Smooth muscle cell (in vitro differentiated cells): ENCODE data around the gene IMPG1. TPM values are rescaled to one million over a fixed set of nuclear protein-coding genes. Genes with fewer than 3 reads are reported as not detected.

ENCODE experiments used
- DNase-seq: peaks from one replicate; lab custom pipeline; 2025; ENCODE audit not compliant: unreplicated experiment; lab: John Stamatoyannopoulos, UW
- H2AFZ ChIP-seq: fragments of 200-600 bp; sonication (generic); 2 replicates; pipeline ENCODE4 v1.6.0; 2016; ENCODE audit warnings: antibody characterized with exemption, low read depth, mild to moderate bottlenecking
- H3F3A ChIP-seq: fragments of 200-600 bp; sonication (generic); 2 replicates; pipeline ENCODE4 v1.6.0; 2017; ENCODE audit warnings: antibody characterized with exemption, low read depth
- H3K27ac ChIP-seq: fragments of 200-600 bp; sonication (generic); 2 replicates; pipeline ENCODE4 v1.5.1; 2016; ENCODE audit warnings: low read depth, mild to moderate bottlenecking
- H3K27me3 ChIP-seq: fragments of 200-600 bp; sonication (generic); 2 replicates; pipeline ENCODE4 v1.6.1; 2016; ENCODE audit warnings: low read depth, mild to moderate bottlenecking
- H3K36me3 ChIP-seq: fragments of 200-600 bp; sonication (generic); 2 replicates; pipeline ENCODE4 v1.5.1; 2016; ENCODE audit warnings: low read depth
- H3K4me1 ChIP-seq: fragments of 200-600 bp; sonication (generic); 2 replicates; pipeline ENCODE4 v1.5.1; 2016; ENCODE audit warnings: low read depth
- H3K4me2 ChIP-seq: fragments of 200-600 bp; sonication (generic); 2 replicates; pipeline ENCODE4 v1.6.0; 2016; ENCODE audit warnings: mild to moderate bottlenecking
- H3K4me3 ChIP-seq: fragments of 200-600 bp; sonication (generic); 2 replicates; pipeline ENCODE4 v1.5.1; 2016; ENCODE audit warnings: mild to moderate bottlenecking
- H3K79me2 ChIP-seq: fragments of 200-600 bp; sonication (generic); 2 replicates; pipeline ENCODE4 v1.6.0; 2016; ENCODE audit warnings: low read depth, mild to moderate bottlenecking
- H3K9ac ChIP-seq: fragments of 200-600 bp; sonication (generic); 2 replicates; pipeline ENCODE4 v1.6.0; 2016; ENCODE audit warnings: low read depth
- H3K9me3 ChIP-seq: fragments of 200-600 bp; sonication (generic); replicated peaks from 2 replicates; pipeline ENCODE4 v1.5.1; 2016; ENCODE audit warnings: low read depth
- H4K20me1 ChIP-seq: fragments of 200-600 bp; sonication (generic); 2 replicates; pipeline ENCODE4 v1.6.0; 2016; ENCODE audit warnings: low read depth
- WGBS: methylation state at CpG from one replicate; pipeline ENCODE4 v1.1.7; 2016; ENCODE audit warnings: low lambda C conversion rate; 5-methylcytosine and 5-hydroxymethylcytosine counted together
- polyA plus RNA-seq: library from polyadenylated mRNA; unstranded; fragments of >200 nt; fragmentation: Nextera tagmentation; extraction: Ambion mirVana; gene quantifications from 2 replicates; pipeline ENCODE4 v1.2.1, GENCODE V29; 2016
- total RNA-seq: library from RNA; depleted of rRNA; stranded (reverse); fragments of >200 nt; gene quantifications from 2 replicates; pipeline ENCODE4 v1.2.3, GENCODE V29; 2014
- TF ChIP-seq, protein P1 (sequence below): fragments of 200-600 bp; sonication (generic); IDR thresholded peaks from 2 replicates; pipeline ENCODE4 v1.5.1; 2017; ENCODE audit warnings: borderline replicate concordance, mild to moderate bottlenecking, antibody characterized with exemption; ENCODE audit not compliant: insufficient read depth, poor library complexity, severe bottlenecking

IMPG1 gene
- total and polyA plus RNA-seq, 2 experiments from 2014 or later: not detected

DNA sequence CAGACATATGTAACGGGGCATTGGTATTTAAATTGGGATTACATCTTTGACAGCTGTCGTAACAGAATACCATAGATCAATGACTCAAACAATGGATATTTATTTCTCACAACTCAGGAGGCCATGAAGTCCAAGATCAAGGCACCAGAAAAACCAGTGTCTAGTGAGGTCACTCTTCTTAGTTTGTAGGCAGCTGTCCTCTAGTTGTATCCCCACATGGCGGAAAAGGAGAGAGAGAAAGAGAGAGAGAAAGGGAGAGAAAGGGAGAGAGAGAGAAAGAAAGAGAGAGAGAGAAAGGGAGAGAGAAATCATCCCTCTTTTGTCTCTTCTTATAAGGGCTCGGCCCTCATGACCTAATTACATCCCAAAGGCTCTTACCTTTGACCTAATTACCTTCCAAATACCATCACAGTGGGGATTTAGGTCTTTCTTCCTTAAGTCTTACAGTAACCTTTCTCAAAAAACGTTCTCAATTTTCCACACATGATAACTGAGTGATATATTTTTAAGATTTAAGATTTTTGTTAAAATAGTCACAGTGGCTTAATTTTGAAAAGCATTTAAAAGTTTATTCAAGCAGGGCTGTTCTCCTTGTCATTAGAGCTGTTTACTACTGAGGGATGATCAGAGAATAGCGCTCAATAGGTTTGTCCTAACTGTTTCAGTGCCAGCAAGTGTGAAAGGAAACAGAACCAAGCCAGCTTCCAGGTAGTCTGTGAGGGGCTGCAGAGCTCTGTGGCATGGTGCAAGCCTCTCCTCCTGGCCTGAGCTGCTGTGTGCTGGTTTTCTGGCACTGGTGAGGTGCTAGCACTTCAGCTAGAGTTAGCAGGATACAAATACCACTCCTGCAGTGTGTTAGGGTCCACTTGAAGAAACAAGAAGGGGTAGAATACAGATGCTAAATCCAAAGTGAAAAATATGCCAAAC is 79.0 kb downstream of the IMPG1 start:
- TF ChIP-seq, protein P1, sequence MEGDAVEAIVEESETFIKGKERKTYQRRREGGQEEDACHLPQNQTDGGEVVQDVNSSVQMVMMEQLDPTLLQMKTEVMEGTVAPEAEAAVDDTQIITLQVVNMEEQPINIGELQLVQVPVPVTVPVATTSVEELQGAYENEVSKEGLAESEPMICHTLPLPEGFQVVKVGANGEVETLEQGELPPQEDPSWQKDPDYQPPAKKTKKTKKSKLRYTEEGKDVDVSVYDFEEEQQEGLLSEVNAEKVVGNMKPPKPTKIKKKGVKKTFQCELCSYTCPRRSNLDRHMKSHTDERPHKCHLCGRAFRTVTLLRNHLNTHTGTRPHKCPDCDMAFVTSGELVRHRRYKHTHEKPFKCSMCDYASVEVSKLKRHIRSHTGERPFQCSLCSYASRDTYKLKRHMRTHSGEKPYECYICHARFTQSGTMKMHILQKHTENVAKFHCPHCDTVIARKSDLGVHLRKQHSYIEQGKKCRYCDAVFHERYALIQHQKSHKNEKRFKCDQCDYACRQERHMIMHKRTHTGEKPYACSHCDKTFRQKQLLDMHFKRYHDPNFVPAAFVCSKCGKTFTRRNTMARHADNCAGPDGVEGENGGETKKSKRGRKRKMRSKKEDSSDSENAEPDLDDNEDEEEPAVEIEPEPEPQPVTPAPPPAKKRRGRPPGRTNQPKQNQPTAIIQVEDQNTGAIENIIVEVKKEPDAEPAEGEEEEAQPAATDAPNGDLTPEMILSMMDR: no peak
- Histone ChIP-seq H3K9ac (no peak overlapping the region), H4K20me1 (no peaks in the 10 kb centered on the region), H3K4me1 (peaks cover 19% of the 10 kb centered on the region), H2AFZ (no peak overlapping the region), H3K27ac (no peak overlapping the region), H3K27me3 (no peaks in the 10 kb centered on the region), H3K79me2 (no peaks in the 10 kb centered on the region), H3K4me2 (no peak overlapping the region), H3K9me3 (no peaks in the 10 kb centered on the region), H3F3A (no peaks in the 10 kb centered on the region), H3K36me3 (no peaks in the 10 kb centered on the region), H3K4me3 (no peak overlapping the region)
- no peak for DNase-seq
- 60% methylated on average over 6 of the region's 6 CpGs for WGBS

DNA sequence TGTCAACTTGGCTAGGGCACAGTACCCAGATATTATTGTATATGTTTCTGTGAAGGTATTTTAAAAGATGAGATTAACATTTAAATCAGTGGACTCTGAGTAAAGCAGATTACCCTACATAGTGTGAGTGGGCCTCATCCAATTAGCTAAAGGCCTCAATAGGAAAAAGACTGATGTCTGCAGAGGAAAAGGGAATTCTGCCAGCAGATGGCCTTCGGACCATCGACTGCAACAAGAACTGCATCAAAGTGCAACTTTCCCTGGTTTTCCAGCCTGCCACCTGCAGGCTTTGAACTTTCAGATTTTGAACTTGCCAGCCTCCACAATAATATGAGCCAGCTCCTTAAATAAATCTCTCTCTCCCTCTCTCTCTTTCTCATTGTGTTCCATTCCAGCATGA is 80.5 kb downstream of the IMPG1 start:
- H3K9me3 ChIP-seq: no peaks in the 10 kb centered on the region
- H3K4me3 ChIP-seq: no peak overlapping the region
- no peaks in the 10 kb centered on the region for H4K20me1 ChIP-seq
- no peaks in the 10 kb centered on the region for H3K36me3 ChIP-seq
- no peak overlapping the region for H3K4me2 ChIP-seq
- TF ChIP-seq, protein P1: no peak
- H3F3A ChIP-seq: no peaks in the 10 kb centered on the region
- DNase-seq: no peak
- no peak overlapping the region for H3K27ac ChIP-seq
- H3K4me1 ChIP-seq: peaks cover 19% of the 10 kb centered on the region
- H3K79me2 ChIP-seq: no peaks in the 10 kb centered on the region
- no peak overlapping the region for H3K9ac ChIP-seq
- 66% methylated on average over 2 of the region's 2 CpGs for WGBS
- H3K27me3 ChIP-seq: no peaks in the 10 kb centered on the region
- H2AFZ ChIP-seq: no peak overlapping the region

DNA sequence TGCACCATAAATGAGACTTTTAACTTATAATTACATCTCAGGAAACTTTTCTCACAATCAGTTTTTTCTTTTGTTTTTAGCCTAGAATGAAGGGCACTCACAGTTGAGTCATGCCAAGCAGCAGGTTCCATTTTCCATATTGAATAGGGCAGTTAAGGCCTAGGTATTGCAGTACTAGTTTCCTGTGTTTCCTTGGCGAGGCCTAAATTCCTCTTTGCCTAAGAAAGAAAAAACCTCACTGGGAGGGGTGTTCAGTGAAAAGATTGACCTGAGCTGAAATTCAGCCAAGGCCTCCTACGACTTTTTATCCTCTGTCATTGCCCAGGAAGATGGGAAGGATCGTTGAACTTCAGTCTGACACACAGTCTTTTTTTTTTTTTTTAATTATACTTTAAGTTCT is 85.5 kb downstream of the IMPG1 start:
- H2AFZ ChIP-seq: no peak overlapping the region
- H3K9ac ChIP-seq: no peak overlapping the region
- H3K79me2 ChIP-seq: no peaks in the 10 kb centered on the region
- no peak overlapping the region for H3K4me3 ChIP-seq
- H3K27ac ChIP-seq: no peak overlapping the region
- H3K36me3 ChIP-seq: no peaks in the 10 kb centered on the region
- H3F3A ChIP-seq: no peaks in the 10 kb centered on the region
- H3K4me1 ChIP-seq: peaks cover 4% of the 10 kb centered on the region
- 82% methylated on average over 3 of the region's 3 CpGs for WGBS
- H3K4me2 ChIP-seq: no peak overlapping the region
- H3K27me3 ChIP-seq: no peaks in the 10 kb centered on the region
- no peaks in the 10 kb centered on the region for H4K20me1 ChIP-seq
- H3K9me3 ChIP-seq: no peaks in the 10 kb centered on the region
- no peak for DNase-seq
- TF ChIP-seq, protein P1: no peak

DNA sequence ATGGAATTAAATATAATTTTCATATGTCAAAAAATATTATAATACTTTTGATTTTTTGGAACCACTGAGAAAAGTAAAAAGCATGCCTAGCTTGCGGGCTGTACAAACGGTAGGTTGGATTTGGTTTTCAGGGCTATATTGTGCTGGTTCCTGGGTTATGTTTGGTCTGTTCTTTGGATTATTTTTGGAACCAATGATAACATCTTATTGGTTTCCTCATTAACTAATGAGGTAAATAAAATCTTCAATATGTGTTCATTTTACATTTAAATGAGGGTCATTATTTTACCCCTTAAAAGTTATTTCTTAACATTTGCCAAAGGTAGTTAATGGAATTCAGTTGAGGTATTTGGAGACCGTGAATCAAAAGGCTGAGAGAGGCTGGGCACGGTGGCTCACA is 96.6 kb downstream of the IMPG1 start:
- DNase-seq: no peak
- WGBS: 97% methylated on average over 4 of the region's 4 CpGs
- Histone ChIP-seq H3K4me2 (no peak overlapping the region), H3K36me3 (no peaks in the 10 kb centered on the region), H2AFZ (no peak overlapping the region), H3K4me1 (no peaks in the 10 kb centered on the region), H4K20me1 (no peaks in the 10 kb centered on the region), H3F3A (no peaks in the 10 kb centered on the region), H3K27me3 (no peaks in the 10 kb centered on the region), H3K79me2 (no peaks in the 10 kb centered on the region), H3K9me3 (no peaks in the 10 kb centered on the region), H3K9ac (no peak overlapping the region), H3K4me3 (no peak overlapping the region), H3K27ac (no peak overlapping the region)
- TF ChIP-seq, protein P1: no peak
